GM12873 (cell line): ENCODE measurements around the gene MPPED1.

Experiments
- TF ChIP-seq, protein P1 (sequence below): IDR thresholded peaks from 2 replicates; pipeline ENCODE4 v1.5.1; 2012; ENCODE audit warnings: low read depth, mild to moderate bottlenecking, moderate library complexity, low read length, control low read depth; ENCODE audit not compliant: insufficient read depth; ENCODE audit errors: missing control alignments

Gene MPPED1

DNA sequence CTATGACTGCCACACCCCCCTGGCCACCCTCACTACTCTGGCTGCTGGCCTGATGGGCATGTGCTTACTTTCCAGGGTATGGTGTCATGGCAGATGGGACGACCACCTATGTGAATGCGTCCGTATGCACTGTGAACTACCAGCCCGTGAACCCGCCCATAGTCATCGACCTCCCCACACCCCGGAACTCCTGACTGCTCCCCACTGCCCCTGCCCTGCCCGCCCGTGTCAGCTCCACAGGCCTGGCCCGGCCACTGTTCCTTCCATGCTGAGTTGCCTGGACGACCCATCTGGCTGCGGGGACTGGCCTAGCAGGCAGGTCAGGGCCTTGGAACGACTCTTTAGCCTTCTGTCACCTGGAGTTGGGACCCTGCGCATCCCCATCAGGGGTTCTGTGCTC is 93.6 kb downstream of the MPPED1 start:
- TF ChIP-seq, protein P1, sequence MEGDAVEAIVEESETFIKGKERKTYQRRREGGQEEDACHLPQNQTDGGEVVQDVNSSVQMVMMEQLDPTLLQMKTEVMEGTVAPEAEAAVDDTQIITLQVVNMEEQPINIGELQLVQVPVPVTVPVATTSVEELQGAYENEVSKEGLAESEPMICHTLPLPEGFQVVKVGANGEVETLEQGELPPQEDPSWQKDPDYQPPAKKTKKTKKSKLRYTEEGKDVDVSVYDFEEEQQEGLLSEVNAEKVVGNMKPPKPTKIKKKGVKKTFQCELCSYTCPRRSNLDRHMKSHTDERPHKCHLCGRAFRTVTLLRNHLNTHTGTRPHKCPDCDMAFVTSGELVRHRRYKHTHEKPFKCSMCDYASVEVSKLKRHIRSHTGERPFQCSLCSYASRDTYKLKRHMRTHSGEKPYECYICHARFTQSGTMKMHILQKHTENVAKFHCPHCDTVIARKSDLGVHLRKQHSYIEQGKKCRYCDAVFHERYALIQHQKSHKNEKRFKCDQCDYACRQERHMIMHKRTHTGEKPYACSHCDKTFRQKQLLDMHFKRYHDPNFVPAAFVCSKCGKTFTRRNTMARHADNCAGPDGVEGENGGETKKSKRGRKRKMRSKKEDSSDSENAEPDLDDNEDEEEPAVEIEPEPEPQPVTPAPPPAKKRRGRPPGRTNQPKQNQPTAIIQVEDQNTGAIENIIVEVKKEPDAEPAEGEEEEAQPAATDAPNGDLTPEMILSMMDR = no peak

DNA sequence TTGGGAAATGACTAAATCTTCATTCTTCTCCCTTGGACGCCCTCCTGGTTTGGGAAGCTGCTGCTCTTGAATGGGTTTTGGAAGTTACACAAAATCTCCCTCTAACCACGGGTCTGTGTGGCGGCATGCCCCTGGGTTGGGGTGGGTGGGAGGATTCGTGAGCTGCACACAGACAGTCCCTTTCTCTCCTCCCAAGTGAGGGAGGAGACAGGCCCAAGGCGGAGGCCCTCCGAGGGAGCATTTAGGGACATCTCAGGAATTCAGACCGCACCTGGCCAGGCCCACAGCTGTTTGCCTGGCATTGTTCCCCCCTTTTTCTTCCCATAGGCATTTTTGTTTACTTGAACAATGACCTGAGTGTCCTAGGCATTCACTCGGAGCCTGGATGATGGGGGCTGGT is 94.1 kb downstream of the MPPED1 start:
- TF ChIP-seq, protein P1 = no peak

DNA sequence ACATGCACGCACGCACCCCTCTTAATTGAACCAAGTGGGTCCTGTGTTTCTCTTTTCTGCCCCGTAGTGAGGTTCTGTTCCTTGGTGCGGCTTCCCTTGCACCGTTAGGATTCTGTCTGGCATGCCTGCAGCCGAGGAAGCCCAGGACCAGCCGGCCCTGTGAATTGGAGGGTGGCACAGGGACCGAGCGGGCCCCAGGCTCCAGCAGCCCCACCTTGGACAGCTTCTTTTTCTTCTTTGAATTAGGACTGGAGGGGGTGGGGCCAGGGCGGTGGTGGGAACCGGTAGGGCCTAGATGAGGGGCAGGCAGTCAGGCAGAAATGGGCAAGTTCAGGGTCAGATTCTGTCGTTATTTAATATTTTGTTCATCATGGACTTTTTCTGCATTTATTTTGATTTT is 94.7 kb downstream of the MPPED1 start:
- TF ChIP-seq, protein P1 = no peak

DNA sequence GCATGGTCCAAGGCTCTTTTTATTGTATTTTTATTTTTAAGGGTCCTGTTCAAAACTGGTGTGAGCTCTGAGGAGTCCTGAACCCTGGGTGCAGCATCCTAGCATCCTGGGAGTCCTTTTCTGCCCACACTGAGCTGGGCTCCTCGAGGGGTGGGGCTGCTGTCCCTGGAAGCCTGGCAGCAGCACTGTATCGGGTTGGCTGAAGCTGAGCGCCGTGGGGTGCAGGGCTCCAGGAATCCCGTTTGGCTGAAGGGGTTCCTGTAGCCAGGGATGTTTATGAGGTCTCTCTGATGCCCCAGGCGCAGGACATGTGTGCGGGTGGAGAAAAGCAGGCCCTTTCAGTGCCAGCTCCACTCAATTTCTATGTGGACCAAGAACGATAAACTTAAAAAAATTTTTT is 95.4 kb downstream of the MPPED1 start:
- TF ChIP-seq, protein P1 = no peak

DNA sequence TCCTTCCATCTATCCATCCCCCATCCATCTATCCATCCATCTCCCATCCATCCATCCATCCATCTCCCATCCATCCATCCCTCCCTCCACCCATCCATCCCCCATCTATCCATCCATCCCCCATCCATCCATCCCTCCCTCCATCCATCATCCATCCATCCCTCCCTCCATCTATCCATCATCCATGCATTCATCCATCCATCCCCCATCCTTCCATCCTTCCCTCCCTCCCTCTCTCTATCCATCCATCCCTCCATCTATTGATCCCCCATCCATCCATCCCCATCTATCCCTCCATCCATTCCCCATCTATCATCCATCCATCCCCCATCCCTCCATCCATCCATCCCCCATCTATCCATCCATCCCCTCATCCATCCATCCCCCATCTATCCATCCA is 96.7 kb downstream of the MPPED1 start:
- TF ChIP-seq, protein P1 = no peak

DNA sequence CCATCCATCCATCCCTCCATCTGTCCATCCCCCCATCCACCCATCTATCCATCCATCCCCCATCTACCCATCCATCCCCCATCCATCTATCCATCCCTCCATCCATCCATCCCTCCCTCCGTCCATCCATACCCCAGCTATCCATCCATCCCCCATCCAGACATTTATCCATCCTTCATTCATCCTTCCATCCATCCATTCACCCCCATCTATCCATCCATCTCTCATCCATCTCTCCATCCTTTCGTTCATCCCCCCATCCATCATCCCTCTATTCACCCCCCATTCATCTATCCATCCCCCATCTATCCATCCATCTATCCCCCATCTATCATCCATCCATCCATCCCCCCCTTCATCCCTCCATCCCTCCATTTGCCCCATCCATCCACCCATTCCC is 97.5 kb downstream of the MPPED1 start:
- TF ChIP-seq, protein P1 = no peak

DNA sequence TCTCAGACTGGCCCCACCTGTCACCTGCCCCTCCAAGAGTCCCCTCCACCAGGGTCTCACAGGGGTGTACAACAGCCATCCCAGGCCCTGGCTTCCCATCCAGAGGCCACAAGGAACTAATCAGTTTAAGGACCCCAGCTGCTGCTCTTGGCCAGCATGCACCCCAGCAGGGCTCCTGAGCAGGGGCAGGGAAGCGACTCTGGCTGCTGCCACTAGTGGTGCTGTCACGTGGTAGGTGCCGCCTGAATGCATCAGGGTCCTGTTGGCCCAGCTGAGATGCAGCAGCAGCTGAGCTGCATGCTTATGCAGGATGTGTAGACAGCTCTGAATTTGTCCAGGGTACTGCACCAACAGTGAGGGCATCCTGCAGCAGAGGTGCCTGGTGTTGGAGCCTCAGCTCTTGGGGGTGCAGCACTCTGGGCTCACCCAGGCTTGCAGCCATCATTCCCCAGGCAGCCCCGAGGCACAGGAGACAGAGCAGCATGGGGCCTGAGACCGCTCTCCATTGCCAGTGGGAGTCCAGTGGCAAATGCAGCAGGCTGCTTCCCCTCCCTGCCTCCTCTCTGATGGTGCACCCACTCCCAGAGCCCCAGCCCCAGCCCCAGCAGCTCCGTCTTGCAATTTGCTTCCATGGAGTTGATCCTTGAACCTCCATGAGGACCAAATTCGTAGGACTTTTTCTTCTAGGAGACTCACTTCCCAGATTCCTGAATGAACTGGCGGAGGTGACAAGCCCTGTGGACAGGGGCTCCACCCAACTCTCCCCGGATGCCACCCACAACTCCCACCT is 98.7 kb downstream of the MPPED1 start:
- TF ChIP-seq, protein P1 = no peak
